Mesendoderm (in vitro differentiated cells): Measurements from ENCODE around the gene LAMA2.

Experiments used
- DNase-seq: peaks from one replicate; pipeline ENCODE4 v3.0.0; 2013
- H2AK5ac ChIP-seq: 2 replicates; pipeline ENCODE4 v1.6.1; 2013; ENCODE audit warnings: low read length, inconsistent platforms
- H2BK120ac ChIP-seq: 2 replicates; pipeline ENCODE4 v1.6.1; 2013; ENCODE audit warnings: low read depth, mild to moderate bottlenecking, low read length, moderate library complexity, mixed read lengths
- H2BK15ac ChIP-seq: replicated peaks from 2 replicates; pipeline ENCODE4 v1.6.1; 2013; ENCODE audit warnings: low read depth, mild to moderate bottlenecking, moderate library complexity
- H2BK5ac ChIP-seq: 2 replicates; pipeline ENCODE4 v1.6.1; 2013; ENCODE audit warnings: low read length, inconsistent platforms
- H3K18ac ChIP-seq: 2 replicates; pipeline ENCODE4 v1.6.1; 2013; ENCODE audit warnings: mild to moderate bottlenecking, low read length, mixed read lengths
- H3K23ac ChIP-seq: one replicate; pipeline ENCODE4 v1.6.1; 2013; ENCODE audit warnings: low read length
- H3K27ac ChIP-seq: 2 replicates; pipeline ENCODE4 v1.5.1; 2013; ENCODE audit warnings: low read depth, mild to moderate bottlenecking, inconsistent platforms, low read length, moderate library complexity
- H3K27me3 ChIP-seq: 2 replicates; pipeline ENCODE4 v1.6.1; 2013; ENCODE audit warnings: low read length, control low read depth, mild to moderate bottlenecking, inconsistent platforms; ENCODE audit not compliant: insufficient read depth, poor library complexity
- H3K36me3 ChIP-seq: 2 replicates; pipeline ENCODE4 v1.6.1; 2013; ENCODE audit warnings: low read length, inconsistent platforms; ENCODE audit not compliant: control insufficient read depth, insufficient read depth
- H3K4ac ChIP-seq: one replicate; pipeline ENCODE4 v1.6.1; 2013; ENCODE audit warnings: low read depth, mild to moderate bottlenecking, low read length, moderate library complexity
- H3K4me1 ChIP-seq: 2 replicates; pipeline ENCODE4 v1.6.1; 2013; ENCODE audit warnings: low read depth, low read length, inconsistent platforms; ENCODE audit not compliant: control insufficient read depth
- H3K4me2 ChIP-seq: 2 replicates; pipeline ENCODE4 v1.6.1; 2013; ENCODE audit warnings: low read length
- H3K4me3 ChIP-seq: 2 replicates; pipeline ENCODE4 v1.5.1; 2013; ENCODE audit warnings: mild to moderate bottlenecking, low read length
- H3K56ac ChIP-seq: one replicate; pipeline ENCODE4 v1.6.1; 2013; ENCODE audit warnings: low read length
- H3K79me1 ChIP-seq: 2 replicates; pipeline ENCODE4 v1.6.1; 2013; ENCODE audit warnings: low read length, inconsistent platforms
- H3K79me2 ChIP-seq: 2 replicates; pipeline ENCODE4 v1.6.1; 2013; ENCODE audit warnings: mild to moderate bottlenecking, low read length; ENCODE audit not compliant: control insufficient read depth, insufficient read depth
- H3K9ac ChIP-seq: 2 replicates; pipeline ENCODE4 v1.6.1; 2013; ENCODE audit warnings: low read length, inconsistent platforms
- H4K5ac ChIP-seq: one replicate; pipeline ENCODE4 v1.6.1; 2013; ENCODE audit warnings: low read length
- H4K8ac ChIP-seq: one replicate; pipeline ENCODE4 v1.6.1; 2013; ENCODE audit warnings: low read depth, mild to moderate bottlenecking, control low read depth, low read length, moderate library complexity
- WGBS: extraction: QIAGEN DNeasy Blood & Tissue Kit; methylation state at CpG from one replicate; pipeline ENCODE4 v1.1.7; 2013; ENCODE audit warnings: low lambda C conversion rate, missing lambda C conversion rate; ENCODE audit not compliant: insufficient coverage; ENCODE audit errors: extremely low coverage; 5-methylcytosine and 5-hydroxymethylcytosine counted together

Gene LAMA2

DNA sequence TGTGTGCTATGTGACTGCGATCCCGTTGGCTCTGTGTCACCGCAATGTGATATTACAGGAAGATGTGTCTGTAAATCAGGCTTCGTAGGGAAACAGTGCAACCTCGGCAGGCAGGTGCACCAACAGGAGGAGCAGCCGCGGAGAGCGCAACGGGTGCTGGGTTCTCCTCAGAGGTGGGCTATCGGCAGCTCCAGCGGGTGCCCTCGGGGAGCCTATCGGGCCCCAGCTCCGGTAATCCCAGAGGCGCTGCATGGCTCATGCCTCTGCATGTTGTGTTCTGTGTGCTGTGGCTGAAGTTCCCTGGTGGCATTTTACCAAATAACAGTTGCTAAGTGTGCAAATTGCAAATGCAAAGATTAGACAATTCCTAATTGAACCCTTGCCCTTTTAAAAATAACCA, 409.9 kb downstream of the LAMA2 start:
- H4K5ac ChIP-seq, result no peak overlapping the region
- H3K27ac ChIP-seq, result no peak overlapping the region
- H3K27me3 ChIP-seq, result no peaks in the 10 kb centered on the region
- no peak overlapping the region for H2BK5ac ChIP-seq
- H3K79me1 ChIP-seq, result no peaks in the 10 kb centered on the region
- no peak overlapping the region for H3K4me2 ChIP-seq
- DNase-seq, result no peak
- H2BK120ac ChIP-seq, result no peak overlapping the region
- H3K23ac ChIP-seq, result no peak overlapping the region
- no peak overlapping the region for H3K4me3 ChIP-seq
- H3K4me1 ChIP-seq, result no peaks in the 10 kb centered on the region
- H3K9ac ChIP-seq, result no peak overlapping the region
- no CpG with 5 or more reads among the region's 15 CpGs for WGBS
- no peak overlapping the region for H2BK15ac ChIP-seq
- H3K4ac ChIP-seq, result no peak overlapping the region
- H2AK5ac ChIP-seq, result no peak overlapping the region
- H3K56ac ChIP-seq, result no peak overlapping the region
- H4K8ac ChIP-seq, result no peak overlapping the region
- H3K36me3 ChIP-seq, result no peaks in the 10 kb centered on the region
- no peaks in the 10 kb centered on the region for H3K79me2 ChIP-seq
- no peak overlapping the region for H3K18ac ChIP-seq

DNA sequence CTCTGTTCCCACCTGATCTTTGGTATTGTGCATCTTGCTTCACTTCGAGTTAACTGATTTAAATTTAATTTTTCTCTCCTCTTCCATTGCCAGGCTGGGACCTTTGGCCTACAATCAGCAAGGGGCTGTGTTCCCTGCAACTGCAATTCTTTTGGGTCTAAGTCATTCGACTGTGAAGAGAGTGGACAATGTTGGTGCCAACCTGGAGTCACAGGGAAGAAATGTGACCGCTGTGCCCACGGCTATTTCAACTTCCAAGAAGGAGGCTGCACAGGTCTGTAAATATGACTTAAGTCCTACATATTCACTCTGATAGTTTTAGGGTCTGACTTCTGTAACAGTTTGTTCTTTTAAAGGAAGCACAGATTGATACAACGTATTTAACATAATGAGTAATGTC, 414.7 kb downstream of the LAMA2 start:
- Histone ChIP-seq H3K4me2 (no peak overlapping the region), H3K79me2 (no peaks in the 10 kb centered on the region), H4K8ac (no peak overlapping the region), H3K27me3 (no peaks in the 10 kb centered on the region), H3K4me3 (no peak overlapping the region), H3K9ac (no peak overlapping the region), H4K5ac (no peak overlapping the region), H3K36me3 (no peaks in the 10 kb centered on the region), H3K4me1 (no peaks in the 10 kb centered on the region), H3K4ac (no peak overlapping the region), H2BK15ac (no peak overlapping the region), H3K23ac (no peak overlapping the region), H3K79me1 (no peaks in the 10 kb centered on the region), H2BK5ac (no peak overlapping the region), H3K18ac (no peak overlapping the region), H2AK5ac (no peak overlapping the region), H2BK120ac (no peak overlapping the region), H3K27ac (no peak overlapping the region), H3K56ac (no peak overlapping the region)
- no peak for DNase-seq
- WGBS, result no CpG with 5 or more reads among the region's 5 CpGs

DNA sequence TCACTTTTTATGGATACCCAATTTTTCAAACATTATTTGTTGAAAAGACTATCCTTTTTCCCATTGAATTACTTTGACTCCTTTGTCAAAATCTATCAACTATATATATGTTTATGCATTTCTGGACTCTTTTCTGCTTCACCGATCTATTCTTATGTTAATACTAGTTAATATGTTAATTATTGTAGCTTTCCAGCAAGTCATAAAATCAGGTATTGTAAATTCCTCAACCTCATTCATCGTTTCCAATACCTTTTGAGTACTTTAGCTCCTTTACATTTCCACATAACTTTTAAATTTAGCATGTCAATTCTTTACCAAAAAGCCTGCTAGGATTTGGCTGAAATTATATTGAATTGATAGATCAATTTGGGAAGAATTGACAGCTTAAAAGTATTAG, 419.7 kb downstream of the LAMA2 start:
- no peak overlapping the region for H3K18ac ChIP-seq
- no peak overlapping the region for H3K4me2 ChIP-seq
- H3K36me3 ChIP-seq, result no peaks in the 10 kb centered on the region
- no peak overlapping the region for H2BK15ac ChIP-seq
- no peak overlapping the region for H3K56ac ChIP-seq
- no peaks in the 10 kb centered on the region for H3K79me1 ChIP-seq
- H3K9ac ChIP-seq, result no peak overlapping the region
- no peaks in the 10 kb centered on the region for H3K27me3 ChIP-seq
- H3K4me1 ChIP-seq, result no peaks in the 10 kb centered on the region
- no peak overlapping the region for H3K4me3 ChIP-seq
- no peaks in the 10 kb centered on the region for H3K79me2 ChIP-seq
- WGBS, result no CpG with 5 or more reads among the region's 2 CpGs
- no peak overlapping the region for H4K5ac ChIP-seq
- no peak overlapping the region for H2AK5ac ChIP-seq
- H4K8ac ChIP-seq, result no peak overlapping the region
- no peak for DNase-seq
- no peak overlapping the region for H3K27ac ChIP-seq
- H2BK5ac ChIP-seq, result no peak overlapping the region
- no peak overlapping the region for H3K23ac ChIP-seq
- no peak overlapping the region for H3K4ac ChIP-seq
- H2BK120ac ChIP-seq, result no peak overlapping the region

DNA sequence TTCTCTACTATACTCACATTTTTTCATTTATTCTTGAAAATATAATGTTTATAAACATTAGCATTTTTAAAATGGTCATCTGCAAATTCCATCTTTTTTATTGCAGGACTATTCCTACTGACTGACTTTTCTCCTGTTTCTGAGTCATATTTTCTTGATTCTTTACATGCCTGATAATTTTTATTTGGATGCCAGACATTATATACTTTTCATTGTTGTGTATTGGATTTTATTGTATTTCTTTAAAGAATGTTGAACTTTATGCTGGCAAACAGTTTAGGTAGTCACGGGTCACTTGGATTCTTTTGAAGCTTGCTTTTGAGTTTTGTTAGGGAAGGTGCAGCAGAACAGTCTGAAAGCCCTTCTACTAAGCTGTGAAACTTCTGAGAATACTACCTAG, 423.9 kb downstream of the LAMA2 start:
- H3K27me3 ChIP-seq, result no peaks in the 10 kb centered on the region
- no peak overlapping the region for H2BK15ac ChIP-seq
- H4K8ac ChIP-seq, result no peak overlapping the region
- no peaks in the 10 kb centered on the region for H3K36me3 ChIP-seq
- no peak overlapping the region for H4K5ac ChIP-seq
- no peak for DNase-seq
- no peaks in the 10 kb centered on the region for H3K79me1 ChIP-seq
- H3K27ac ChIP-seq, result no peak overlapping the region
- H3K56ac ChIP-seq, result no peak overlapping the region
- no peak overlapping the region for H3K23ac ChIP-seq
- WGBS, result no CpG with 5 or more reads among the region's 1 CpG
- no peak overlapping the region for H3K4me3 ChIP-seq
- H2BK5ac ChIP-seq, result no peak overlapping the region
- H3K4me1 ChIP-seq, result no peaks in the 10 kb centered on the region
- H2BK120ac ChIP-seq, result no peak overlapping the region
- H3K18ac ChIP-seq, result no peak overlapping the region
- no peak overlapping the region for H3K4me2 ChIP-seq
- H3K4ac ChIP-seq, result no peak overlapping the region
- H2AK5ac ChIP-seq, result no peak overlapping the region
- H3K79me2 ChIP-seq, result no peaks in the 10 kb centered on the region
- H3K9ac ChIP-seq, result no peak overlapping the region

DNA sequence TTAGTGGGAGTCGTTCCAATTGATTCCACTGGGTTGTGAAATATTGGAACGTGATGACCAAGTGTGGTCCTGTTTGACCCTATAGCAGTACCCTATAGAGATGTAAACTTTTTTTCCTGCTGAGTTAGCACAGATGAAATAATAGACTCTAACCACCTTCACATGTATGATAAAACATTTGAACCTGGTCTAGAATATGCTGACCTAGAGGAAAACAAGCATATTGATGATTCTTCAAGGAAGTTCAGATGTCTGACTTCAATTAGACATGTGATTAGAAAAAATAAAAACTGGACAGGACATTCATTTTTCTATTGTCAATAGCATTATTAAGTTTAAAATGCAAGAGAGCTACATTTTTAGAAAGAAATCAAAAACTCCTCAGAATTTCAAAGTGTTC, 424.9 kb downstream of the LAMA2 start:
- no peak overlapping the region for H3K18ac ChIP-seq
- no peak overlapping the region for H2AK5ac ChIP-seq
- H3K27ac ChIP-seq, result no peak overlapping the region
- H3K79me2 ChIP-seq, result no peaks in the 10 kb centered on the region
- H2BK15ac ChIP-seq, result no peak overlapping the region
- H3K9ac ChIP-seq, result no peak overlapping the region
- H3K79me1 ChIP-seq, result no peaks in the 10 kb centered on the region
- no peak overlapping the region for H3K4me2 ChIP-seq
- DNase-seq, result no peak
- no peaks in the 10 kb centered on the region for H3K4me1 ChIP-seq
- H2BK5ac ChIP-seq, result no peak overlapping the region
- H4K5ac ChIP-seq, result no peak overlapping the region
- H4K8ac ChIP-seq, result no peak overlapping the region
- no CpG with 5 or more reads among the region's 2 CpGs for WGBS
- no peak overlapping the region for H3K56ac ChIP-seq
- H3K36me3 ChIP-seq, result no peaks in the 10 kb centered on the region
- H3K27me3 ChIP-seq, result no peaks in the 10 kb centered on the region
- H2BK120ac ChIP-seq, result no peak overlapping the region
- H3K4me3 ChIP-seq, result no peak overlapping the region
- H3K23ac ChIP-seq, result no peak overlapping the region
- no peak overlapping the region for H3K4ac ChIP-seq

DNA sequence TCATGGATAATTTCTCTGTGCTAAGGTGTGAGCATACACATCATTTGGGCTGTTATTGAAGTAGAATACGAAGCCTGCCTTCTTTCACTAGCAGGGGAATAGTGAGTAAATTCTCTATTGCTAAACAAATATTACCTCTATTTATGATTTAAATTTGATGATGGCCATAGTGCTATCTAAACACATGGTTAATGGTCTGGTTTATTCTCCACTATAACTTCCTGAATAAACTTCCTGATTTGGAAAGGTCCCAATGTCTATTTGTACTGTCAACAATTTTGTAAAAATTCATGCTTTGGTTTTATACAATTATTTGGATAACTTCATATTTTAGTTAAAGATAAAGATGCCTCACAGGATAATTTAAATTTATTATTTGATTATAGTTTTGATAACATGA, 426.2 kb downstream of the LAMA2 start:
- H3K36me3 ChIP-seq, result no peaks in the 10 kb centered on the region
- WGBS, result no CpG with 5 or more reads among the region's 1 CpG
- H3K23ac ChIP-seq, result no peak overlapping the region
- H3K56ac ChIP-seq, result no peak overlapping the region
- no peak overlapping the region for H3K9ac ChIP-seq
- no peak overlapping the region for H4K5ac ChIP-seq
- H3K18ac ChIP-seq, result no peak overlapping the region
- no peak overlapping the region for H2BK5ac ChIP-seq
- H3K4me3 ChIP-seq, result no peak overlapping the region
- H2BK15ac ChIP-seq, result no peak overlapping the region
- H3K4me2 ChIP-seq, result no peak overlapping the region
- H3K4me1 ChIP-seq, result no peaks in the 10 kb centered on the region
- H2BK120ac ChIP-seq, result no peak overlapping the region
- no peak overlapping the region for H3K4ac ChIP-seq
- no peak overlapping the region for H4K8ac ChIP-seq
- H2AK5ac ChIP-seq, result no peak overlapping the region
- no peaks in the 10 kb centered on the region for H3K79me1 ChIP-seq
- H3K27me3 ChIP-seq, result no peaks in the 10 kb centered on the region
- no peak for DNase-seq
- H3K79me2 ChIP-seq, result no peaks in the 10 kb centered on the region
- H3K27ac ChIP-seq, result no peak overlapping the region
